ENCODE results near the gene INPP5A. TPM values are rescaled to one million over a fixed set of nuclear protein-coding genes. Genes with fewer than 3 reads are reported as not detected.

Gene INPP5A
- total and polyA plus RNA-seq, 9 of the 15 experiments (the other 6 are each of a cell fraction or from before 2014, with no cell fraction given) = 0.66 to 11.6 (median 7.7) TPM

DNA sequence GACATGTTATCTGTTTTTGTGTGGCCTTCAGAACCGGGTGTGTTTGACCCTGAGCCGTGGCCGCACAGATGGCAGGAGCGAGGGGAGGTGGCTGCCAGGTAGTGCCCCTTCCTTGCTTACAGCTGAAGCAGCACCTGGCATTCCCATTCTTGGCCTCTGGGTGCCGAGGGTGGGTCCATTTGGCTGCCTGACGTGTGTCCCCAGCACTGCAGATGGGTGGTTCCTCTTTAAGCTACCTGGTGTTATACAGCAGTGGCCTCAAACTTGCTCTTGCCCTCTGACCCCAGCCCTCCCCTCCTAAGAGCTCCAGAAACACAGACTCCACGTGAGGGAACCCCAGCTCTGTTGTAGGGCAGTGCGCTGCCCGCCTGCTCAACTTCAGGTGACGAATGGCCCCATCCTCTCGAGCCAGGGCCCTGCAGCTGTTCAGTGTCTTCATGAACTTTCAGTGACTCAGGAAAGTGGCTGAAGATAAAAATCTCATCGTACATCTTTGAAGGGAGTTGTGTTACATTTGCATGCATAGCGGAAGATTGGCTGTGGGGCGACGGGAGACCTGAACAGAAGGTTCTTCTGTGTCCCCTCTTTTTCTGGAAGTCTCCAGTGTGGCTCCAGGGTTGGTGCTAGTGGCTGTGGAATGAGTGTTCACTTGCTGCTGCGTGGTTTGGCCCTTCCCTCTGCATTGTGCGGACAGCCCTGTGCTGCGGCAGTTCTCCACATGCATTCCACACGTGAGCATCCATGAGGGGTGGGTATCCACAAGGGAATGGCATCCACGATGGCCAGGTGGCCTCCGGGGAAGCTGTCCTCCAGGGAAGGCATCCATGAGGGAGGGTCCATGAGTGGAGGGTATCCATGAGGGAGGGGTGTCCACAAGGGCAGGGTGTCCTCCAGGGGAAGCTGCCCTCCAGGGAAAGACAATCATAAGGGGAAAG lies 91.6 kb downstream of the INPP5A start:
- BruUV-seq (replicated peaks) = no TSS peak

More for the DNA sequence above, 91.6 kb downstream of the INPP5A start:
- peaks cover 0 to 21% of the 10 kb centered on the region in 2 experiments; a peak in 3 of 5 replicates for H3K27me3 ChIP-seq (ENCODE audit: control insufficient read depth in 2 of 2, insufficient read depth in 2 of 2, low read length in 2 of 2)
- no peak overlapping the region for H3K9ac ChIP-seq (ENCODE audit: insufficient read depth in 1 of 2, low read depth in 2 of 2, low read length in 2 of 2)
- peaks cover 3% of the 10 kb centered on the region for H3K9me1 ChIP-seq (ENCODE audit: control insufficient read depth, insufficient read depth, low read length)
- peaks cover 44% of the 10 kb centered on the region for H4K20me1 ChIP-seq (replicated peaks; ENCODE audit: control insufficient read depth, insufficient read depth, low read length)
- POLR2A ChIA-PET = no interaction called here
- no peak overlapping the region for H3K4me2 ChIP-seq (ENCODE audit: insufficient read depth, low read length)
- no peak overlapping the region for H3K27ac ChIP-seq (ENCODE audit: extremely low read depth, low read depth, low read length)
- TF ChIP-seq ZNF589 (CRISPR knock-in tag; IDR thresholded peaks at IDR 0.05; ENCODE audit: low read depth) = no peak
- TF ChIP-seq POLR2AphosphoS5 (IDR thresholded peaks at IDR 0.05; ENCODE audit: control insufficient read depth, insufficient read depth, low read depth, low read length) = no peak
- TF ChIP-seq ZNF282 (CRISPR knock-in tag; IDR thresholded peaks at IDR 0.05) = no peak
- TF ChIP-seq HMG20B (CRISPR knock-in tag; IDR thresholded peaks at IDR 0.05) = no peak
- TF ChIP-seq, protein P1, sequence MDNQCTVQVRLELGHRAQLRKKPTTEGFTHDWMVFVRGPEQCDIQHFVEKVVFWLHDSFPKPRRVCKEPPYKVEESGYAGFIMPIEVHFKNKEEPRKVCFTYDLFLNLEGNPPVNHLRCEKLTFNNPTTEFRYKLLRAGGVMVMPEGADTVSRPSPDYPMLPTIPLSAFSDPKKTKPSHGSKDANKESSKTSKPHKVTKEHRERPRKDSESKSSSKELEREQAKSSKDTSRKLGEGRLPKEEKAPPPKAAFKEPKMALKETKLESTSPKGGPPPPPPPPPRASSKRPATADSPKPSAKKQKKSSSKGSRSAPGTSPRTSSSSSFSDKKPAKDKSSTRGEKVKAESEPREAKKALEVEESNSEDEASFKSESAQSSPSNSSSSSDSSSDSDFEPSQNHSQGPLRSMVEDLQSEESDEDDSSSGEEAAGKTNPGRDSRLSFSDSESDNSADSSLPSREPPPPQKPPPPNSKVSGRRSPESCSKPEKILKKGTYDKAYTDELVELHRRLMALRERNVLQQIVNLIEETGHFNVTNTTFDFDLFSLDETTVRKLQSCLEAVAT (IDR thresholded peaks at IDR 0.05) = no peak
- TF ChIP-seq KDM1A (IDR thresholded peaks at IDR 0.05) = no peak
- TF ChIP-seq MAFG (tag; conservative IDR thresholded peaks at IDR 0.05) = no peak
- TF ChIP-seq PRPF4 (IDR thresholded peaks at IDR 0.05; ENCODE audit: insufficient read depth, low read depth, low read length, poor library complexity, severe bottlenecking) = no peak
- no peak for TF ChIP-seq ZNF124 (CRISPR knock-in tag; IDR thresholded peaks at IDR 0.05)
- TF ChIP-seq, protein P2, sequence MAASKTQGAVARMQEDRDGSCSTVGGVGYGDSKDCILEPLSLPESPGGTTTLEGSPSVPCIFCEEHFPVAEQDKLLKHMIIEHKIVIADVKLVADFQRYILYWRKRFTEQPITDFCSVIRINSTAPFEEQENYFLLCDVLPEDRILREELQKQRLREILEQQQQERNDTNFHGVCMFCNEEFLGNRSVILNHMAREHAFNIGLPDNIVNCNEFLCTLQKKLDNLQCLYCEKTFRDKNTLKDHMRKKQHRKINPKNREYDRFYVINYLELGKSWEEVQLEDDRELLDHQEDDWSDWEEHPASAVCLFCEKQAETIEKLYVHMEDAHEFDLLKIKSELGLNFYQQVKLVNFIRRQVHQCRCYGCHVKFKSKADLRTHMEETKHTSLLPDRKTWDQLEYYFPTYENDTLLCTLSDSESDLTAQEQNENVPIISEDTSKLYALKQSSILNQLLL (CRISPR knock-in tag; IDR thresholded peaks at IDR 0.05; ENCODE audit: borderline replicate concordance) = no peak
- TF ChIP-seq, protein P3, sequence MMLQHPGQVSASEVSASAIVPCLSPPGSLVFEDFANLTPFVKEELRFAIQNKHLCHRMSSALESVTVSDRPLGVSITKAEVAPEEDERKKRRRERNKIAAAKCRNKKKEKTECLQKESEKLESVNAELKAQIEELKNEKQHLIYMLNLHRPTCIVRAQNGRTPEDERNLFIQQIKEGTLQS (IDR thresholded peaks at IDR 0.05) = no peak
- TF ChIP-seq, protein P3 (CRISPR knock-in tag; conservative IDR thresholded peaks at IDR 0.05) = no peak
- TF ChIP-seq KAT8 (IDR thresholded peaks at IDR 0.05; ENCODE audit: low read depth) = no peak
- no peak for TF ChIP-seq CBFA2T3 (IDR thresholded peaks at IDR 0.05)
- no peak for TF ChIP-seq ZNF354B (CRISPR knock-in tag; IDR thresholded peaks at IDR 0.05)
- no peak for TF ChIP-seq PHB2 (IDR thresholded peaks at IDR 0.05; ENCODE audit: low read depth)
- TF ChIP-seq, protein P4, sequence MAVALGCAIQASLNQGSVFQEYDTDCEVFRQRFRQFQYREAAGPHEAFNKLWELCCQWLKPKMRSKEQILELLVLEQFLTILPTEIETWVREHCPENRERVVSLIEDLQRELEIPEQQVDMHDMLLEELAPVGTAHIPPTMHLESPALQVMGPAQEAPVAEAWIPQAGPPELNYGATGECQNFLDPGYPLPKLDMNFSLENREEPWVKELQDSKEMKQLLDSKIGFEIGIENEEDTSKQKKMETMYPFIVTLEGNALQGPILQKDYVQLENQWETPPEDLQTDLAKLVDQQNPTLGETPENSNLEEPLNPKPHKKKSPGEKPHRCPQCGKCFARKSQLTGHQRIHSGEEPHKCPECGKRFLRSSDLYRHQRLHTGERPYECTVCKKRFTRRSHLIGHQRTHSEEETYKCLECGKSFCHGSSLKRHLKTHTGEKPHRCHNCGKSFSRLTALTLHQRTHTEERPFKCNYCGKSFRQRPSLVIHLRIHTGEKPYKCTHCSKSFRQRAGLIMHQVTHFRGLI (CRISPR knock-in tag; IDR thresholded peaks at IDR 0.05) = no peak
- no peak for FAIRE-seq
- H3K4me1 ChIP-seq (replicated peaks in 1 of 2; ENCODE audit: control insufficient read depth in 2 of 2, insufficient read depth in 2 of 2, low read length in 2 of 2) = peaks cover 11 to 21% of the 10 kb centered on the region in 2 experiments; a peak in 4 of 5 replicates
- no peak overlapping the region for H2AFZ ChIP-seq (ENCODE audit: low read depth, low read length)
- CTCF ChIA-PET (ENCODE audit: low intra/inter-chr PET ratio) = interaction anchor here (0.6 kb wide), 1 partner anchor 744 kb away, joined by 3 read pairs; no protein-coding TSS in a partner anchor
- H3K36me3 ChIP-seq (ENCODE audit: control insufficient read depth, insufficient read depth, low read length) = no peaks in the 10 kb centered on the region
- H3K79me2 ChIP-seq (ENCODE audit: control insufficient read depth, insufficient read depth, low read length) = no peaks in the 10 kb centered on the region
- H3K4me3 ChIP-seq = no peak overlapping the region
- no peak for DNase-seq (ENCODE audit: extremely low read depth in 1 of 4, low spot score in 3 of 4)
- in situ Hi-C loops (cut with MboI) (no loop called here), intact Hi-C loops (cut with micrococcal nuclease) (no loop called here)
- 44% methylated on average over 20 of the region's 21 CpGs for WGBS (ENCODE audit: insufficient coverage, low coverage, missing lambda C conversion rate)
- no peak for ATAC-seq
- no peaks in the 10 kb centered on the region for H3K9me3 ChIP-seq (replicated peaks; ENCODE audit: control insufficient read depth, insufficient read depth, low read depth, low read length)

Data from K562 (cell line).